Hematopoietic multipotent progenitor cell treated with erythropoietin and hydrocortisone succinate and interleukin-3 and kit ligand, for 17 days (in vitro differentiated cells): ENCODE measurements around the gene CDCA3.

ENCODE experiments used
- DNase-seq: peaks from one replicate; pipeline ENCODE4 v3.0.0-alpha.2; 2015; ENCODE audit warnings: low spot score

Gene CDCA3

DNA sequence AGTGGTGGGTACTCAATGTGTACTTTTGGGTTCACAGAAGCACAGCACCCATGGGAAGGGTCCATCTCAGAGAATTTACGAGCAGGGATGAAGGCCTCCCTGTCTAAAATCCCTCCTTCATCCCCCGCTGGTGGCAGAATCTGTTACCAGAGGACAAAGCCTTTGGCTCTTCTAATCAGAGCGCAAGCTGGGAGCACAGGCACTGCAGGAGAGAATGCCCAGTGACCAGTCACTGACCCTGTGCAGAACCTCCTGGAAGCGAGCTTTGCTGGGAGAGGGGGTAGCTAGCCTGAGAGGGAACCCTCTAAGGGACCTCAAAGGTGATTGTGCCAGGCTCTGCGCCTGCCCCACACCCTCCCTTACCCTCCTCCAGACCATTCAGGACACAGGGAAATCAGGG is 30.9 kb downstream of the CDCA3 start:
- no peak for DNase-seq

DNA sequence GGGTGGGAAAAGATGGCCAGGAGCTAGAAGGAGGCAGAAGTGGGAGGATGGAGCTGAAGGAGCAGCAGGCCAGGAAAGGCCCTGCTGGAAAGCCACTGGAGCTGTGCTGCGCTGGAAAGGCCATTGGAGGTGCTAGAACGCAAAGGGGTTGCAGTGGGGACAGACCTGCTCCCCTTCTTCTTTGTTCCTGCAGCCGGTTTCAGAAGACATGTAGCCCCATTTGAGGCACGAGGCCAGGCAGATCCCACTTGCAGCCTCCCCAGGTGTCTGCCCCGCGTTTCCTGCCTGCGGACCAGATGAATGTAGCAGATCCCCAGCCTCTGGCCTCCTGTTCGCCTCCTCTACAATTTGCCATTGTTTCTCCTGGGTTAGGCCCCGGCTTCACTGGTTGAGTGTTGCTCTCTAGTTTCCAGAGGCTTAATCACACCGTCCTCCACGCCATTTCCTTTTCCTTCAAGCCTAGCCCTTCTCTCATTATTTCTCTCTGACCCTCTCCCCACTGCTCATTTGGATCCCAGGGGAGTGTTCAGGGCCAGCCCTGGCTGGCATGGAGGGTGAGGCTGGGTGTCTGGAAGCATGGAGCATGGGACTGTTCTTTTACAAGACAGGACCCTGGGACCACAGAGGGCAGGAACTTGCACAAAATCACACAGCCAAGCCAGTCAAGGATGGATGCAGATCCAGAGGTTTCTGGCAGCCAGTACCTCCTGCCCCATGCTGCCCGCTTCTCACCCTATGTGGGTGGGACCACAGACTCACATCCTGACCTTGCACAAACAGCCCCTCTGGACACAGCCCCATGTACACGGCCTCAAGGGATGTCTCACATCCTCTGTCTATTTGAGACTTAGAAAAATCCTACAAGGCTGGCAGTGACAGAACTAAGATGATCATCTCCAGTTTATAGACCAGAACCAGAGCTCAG is 31.7 kb downstream of the CDCA3 start:
- no peak for DNase-seq

DNA sequence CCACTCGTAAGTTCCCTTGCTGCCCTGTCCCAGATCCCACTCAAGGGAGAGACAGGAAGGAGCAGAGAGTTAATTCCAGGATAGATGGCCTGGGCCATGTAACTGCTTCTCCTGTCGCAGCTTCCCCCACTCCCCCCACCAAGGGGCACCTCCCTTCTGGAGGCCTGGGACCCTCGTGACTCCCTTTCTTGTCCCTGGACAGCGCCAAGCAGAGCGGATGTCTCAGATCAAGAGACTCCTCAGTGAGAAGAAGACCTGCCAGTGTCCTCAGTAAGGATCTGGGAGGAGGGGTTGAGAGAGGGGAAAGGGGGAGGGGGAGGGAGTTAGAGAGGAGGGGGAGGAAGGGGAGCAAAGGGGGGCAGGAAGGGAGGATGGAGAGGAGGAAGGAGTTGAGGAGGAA is 32.4 kb downstream of the CDCA3 start:
- no peak for DNase-seq

DNA sequence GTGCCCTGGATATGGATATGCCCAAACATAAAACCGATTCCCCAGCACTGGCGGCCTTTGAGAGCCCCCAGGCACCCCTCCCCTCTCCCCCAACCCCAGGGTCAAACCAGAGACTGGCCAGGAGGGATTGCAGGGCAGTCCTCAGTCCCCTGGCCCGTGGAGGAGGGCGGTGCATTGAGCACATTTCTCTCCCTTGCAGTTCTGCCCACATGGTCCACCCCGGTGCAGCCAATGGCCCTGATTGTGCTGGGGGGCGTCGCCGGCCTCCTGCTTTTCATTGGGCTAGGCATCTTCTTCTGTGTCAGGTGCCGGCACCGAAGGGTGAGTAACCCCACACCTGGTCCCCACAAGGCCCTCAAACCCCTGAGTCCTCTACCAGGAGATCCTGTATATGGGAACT is 32.9 kb downstream of the CDCA3 start:
- DNase-seq, result no peak

DNA sequence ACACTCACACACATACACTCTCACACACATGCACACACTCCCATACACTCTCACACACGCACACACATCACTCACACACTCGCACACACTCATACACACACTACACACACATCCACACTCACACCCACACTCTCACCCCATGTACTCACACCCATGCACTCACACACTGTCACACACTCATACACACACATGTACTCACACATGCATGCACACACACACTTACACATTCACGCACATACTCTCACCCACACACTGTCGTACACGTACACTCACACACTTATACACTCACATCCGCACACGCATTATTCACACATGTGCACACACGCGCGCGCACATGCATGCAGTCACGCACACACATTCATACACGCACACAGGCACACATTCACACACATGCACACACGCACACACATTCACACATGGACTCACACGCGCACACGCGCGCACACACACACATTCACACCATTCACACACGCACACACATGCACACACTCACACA is 33.4 kb downstream of the CDCA3 start:
- no peak for DNase-seq

DNA sequence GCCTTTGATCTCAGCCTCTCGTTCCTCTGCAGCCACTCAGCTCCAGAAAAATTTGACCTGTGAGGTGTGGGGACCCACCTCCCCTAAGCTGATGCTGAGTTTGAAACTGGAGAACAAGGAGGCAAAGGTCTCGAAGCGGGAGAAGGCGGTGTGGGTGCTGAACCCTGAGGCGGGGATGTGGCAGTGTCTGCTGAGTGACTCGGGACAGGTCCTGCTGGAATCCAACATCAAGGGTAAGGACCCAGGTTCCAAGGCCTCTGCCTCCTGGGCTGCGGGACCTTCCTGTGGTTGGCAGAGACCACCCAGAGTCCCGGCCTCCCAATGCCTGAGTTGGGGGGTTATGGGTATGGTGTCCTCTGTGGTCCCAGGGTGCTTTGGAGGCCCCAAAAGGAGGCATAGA is 34.0 kb downstream of the CDCA3 start:
- DNase-seq, result no peak

DNA sequence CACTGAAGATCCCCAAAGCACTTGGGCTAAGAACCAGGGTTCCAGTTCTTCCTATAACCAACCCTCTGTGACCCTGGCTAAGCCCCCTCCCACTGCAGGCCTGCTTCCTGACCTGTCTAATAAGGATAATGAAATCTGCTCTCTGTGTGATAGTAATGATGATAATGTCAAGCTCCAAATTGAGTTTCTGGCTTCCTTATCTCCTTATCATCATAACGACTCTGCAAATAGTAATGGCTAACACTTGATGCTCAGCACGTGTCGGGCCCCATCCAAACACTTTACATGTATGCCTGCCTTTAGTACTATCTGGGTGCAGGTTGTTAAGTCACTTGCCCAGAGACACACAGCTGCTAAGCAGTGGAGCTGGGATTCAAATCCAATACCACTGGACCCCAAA is 34.5 kb downstream of the CDCA3 start:
- DNase-seq, result no peak

DNA sequence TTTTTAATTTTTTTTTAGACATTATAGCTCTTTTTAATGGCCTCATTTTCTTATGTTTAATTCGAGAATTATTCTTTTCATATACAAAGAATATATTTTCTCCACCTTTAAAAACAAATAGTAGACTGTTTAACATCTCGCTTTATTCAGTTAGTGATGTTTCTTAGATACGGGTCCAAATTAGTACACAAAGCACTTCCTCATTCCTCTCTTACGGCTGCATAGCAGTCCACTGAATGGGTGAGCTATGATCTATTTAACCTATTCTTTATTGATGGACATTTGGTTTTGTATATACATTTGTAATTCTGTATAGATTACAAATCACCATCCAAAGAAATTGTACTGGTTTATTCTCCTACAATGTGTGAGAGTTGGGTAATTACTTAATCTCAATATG is 37.7 kb downstream of the CDCA3 start:
- DNase-seq, result no peak

DNA sequence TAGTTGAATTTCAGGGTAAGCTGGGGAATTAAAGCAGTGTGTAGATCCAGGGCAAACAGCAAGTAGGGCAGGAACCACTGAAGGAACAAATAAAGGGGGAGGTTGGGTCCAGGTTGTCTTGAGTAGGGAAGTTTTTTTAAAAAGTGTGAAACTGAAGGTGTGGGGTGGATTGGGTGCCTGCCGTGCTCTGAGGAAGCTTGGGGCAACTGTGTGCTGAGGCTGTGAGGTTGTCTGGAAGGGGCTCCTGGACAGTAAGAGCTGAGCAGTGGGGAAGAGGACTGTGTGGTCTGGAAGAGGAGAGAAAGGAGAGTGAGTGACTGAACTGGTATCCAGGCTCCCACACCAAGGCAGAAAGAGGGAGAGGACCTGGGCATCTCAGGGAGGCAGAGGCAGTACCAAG is 40.3 kb downstream of the CDCA3 start:
- no peak for DNase-seq

DNA sequence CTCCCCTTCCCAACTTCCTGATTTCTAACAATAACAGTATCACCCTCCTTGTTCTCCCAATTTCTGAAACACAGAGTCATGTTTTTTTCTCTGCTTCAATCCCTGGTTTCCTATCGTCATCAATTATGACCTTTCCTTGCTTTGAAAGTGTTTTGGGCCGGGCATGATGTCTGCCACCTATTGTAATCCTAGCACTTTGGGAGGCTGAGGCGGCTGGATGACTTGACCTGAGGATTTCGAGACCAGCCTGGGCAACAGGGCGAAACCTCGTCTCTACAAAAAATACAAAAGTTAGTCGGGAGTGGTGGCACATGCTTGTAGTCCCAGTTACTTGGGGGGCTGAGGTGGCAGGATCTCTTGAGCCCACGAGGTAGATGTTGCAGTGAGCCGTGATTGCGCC is 42.0 kb downstream of the CDCA3 start:
- no peak for DNase-seq

DNA sequence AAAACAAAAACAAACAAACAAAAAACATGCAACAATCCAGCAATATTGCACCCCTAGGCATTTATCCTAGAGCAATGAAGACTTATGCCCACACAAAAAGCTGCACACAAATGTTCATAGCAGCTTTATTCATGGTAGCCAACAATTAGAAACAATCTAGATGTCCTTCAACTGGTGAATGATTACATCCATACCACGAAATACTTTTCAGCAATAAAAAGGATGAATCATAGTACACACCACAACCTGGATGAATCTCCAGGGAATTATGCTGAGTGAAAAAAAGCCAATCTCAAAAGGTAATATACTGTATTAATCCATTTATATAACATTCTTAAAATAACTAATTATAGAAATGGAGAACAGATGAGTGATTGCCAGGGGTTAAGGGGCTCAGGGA is 43.9 kb downstream of the CDCA3 start:
- DNase-seq, result no peak

DNA sequence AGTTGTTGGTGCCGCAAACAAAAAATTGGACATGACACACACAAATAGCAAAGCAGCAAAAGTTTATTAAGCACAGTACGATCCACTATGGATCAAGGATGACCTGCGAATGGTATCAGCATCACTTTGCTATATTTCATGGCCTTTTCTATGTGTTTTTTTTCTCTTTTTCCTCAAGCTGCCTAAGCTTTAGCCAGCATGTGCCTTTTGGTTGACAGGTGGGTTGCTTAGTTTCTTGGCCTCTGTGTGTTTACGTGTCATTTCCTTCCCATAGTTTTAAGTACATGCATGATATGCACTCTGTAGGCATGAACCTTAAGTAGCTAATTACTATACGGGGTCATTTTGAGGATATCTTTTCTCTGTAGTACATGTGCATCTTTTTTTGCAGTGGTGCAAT is 51.9 kb downstream of the CDCA3 start:
- DNase-seq, result no peak
